ENCODE measurements around the gene ZP1.
"Not testable (repeated sequence)": the region's sequence is repeated elsewhere in the genome, so short reads cannot be mapped to it uniquely, and the experiment has no call there.

The ZP1 gene, protein sequence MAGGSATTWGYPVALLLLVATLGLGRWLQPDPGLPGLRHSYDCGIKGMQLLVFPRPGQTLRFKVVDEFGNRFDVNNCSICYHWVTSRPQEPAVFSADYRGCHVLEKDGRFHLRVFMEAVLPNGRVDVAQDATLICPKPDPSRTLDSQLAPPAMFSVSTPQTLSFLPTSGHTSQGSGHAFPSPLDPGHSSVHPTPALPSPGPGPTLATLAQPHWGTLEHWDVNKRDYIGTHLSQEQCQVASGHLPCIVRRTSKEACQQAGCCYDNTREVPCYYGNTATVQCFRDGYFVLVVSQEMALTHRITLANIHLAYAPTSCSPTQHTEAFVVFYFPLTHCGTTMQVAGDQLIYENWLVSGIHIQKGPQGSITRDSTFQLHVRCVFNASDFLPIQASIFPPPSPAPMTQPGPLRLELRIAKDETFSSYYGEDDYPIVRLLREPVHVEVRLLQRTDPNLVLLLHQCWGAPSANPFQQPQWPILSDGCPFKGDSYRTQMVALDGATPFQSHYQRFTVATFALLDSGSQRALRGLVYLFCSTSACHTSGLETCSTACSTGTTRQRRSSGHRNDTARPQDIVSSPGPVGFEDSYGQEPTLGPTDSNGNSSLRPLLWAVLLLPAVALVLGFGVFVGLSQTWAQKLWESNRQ

DNA sequence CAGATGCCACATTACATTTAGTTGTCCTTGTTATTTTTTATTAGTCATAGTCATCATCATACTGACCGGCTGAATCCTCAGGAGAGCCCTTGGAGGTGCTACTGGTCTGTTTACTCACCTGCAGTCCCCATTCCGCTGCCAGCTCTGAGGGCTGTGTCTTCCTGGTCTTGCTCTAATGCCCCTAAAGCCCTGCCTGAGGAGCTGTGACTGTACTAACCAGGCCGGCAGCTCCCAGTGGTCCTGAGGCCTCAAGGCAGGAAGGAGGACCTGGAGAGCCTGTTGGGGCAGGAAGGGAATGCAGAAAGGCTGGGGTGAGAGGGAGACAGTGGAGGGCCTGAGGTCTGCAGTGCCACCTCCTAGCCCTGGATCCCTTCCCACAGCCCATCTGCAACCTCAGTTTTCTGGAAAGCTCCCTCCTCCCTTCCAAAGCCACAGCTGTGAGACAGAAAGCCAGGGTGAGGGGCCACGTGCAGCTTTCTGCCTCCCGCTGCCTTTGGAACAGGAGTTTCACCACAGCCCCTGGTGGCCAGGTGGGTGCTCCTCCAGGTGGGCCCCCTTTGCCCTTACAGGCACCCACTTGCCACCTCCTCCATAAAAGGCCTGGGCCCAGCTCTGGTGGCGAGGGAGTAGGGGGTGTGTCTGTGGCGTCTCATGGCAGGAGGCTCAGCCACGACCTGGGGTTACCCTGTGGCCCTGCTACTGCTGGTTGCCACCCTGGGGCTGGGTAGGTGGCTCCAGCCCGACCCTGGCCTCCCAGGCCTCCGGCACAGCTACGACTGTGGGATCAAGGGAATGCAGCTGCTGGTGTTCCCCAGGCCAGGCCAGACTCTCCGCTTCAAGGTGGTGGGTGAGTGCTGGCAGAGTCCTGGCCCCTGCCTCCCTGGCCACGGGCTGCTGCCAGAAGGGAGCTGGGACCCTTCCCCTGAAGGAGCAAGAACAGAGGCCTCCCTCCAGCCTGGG lies at the start of gene ZP1:
TSS of gene ZP1 (plus strand) at position 632 of the 960 bp plus-strand sequence. CDS start at position 652, 20 bp downstream.
- no peak for DNase-seq (ENCODE audit: low read depth, low spot score)

DNA sequence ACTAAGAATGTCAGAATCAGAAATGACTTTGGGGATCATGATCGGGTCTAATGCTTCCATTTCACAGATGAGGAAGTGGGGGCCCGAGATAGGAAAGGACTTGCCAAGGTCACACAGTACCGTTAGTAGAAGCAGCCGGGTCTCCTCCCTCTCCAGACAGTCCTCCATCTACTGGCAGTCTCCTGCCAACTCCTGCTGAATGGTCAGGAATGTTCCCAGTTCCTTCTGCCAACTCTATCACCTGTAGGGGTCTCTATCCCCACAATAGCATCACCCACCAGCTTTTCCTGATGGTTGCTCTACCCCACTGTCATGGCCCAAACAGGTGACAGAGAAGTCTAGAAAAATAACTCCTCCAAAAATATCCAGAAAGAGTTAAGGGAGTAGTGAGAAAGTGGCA lies 49.3 kb upstream of the ZP1 start:
- no peak for DNase-seq (ENCODE audit: low read depth, low spot score)

DNA sequence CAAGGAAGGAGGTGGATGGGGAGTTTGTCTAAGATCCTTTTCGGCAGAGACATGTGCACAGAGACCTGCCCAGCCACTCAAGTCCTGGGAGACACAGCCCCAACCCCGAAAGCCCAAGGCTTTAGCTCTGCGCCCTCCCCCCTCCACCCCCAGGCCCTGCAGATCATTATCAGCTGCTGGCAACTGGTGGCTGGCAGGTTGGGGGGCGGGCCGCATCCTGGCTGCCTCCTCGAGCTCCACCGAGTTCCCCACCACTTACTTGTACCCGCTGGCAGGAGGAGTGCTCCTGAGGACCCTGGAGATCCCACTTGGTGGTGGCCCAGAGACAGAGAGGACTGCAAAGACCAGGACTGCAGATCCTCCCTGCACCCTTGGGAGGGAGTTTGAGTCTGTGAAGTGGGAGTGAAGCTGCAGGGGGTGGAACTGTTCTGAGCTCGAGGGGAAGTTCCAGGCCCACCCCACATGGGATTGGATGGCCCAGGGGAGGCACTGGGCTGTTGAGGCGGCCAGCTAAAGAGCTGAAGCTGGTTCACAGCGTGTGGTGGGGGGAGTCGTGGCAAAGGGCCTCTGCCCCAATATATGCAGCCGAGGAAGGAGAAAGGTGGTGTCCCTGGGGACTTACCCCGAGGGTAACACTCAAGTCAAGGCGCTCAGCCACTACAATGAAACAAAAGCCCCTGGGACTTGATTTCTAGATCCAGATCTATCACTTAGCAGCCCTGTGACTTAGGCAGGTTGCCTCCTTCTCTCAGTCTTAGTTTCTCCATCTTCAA lies 45.3 kb upstream of the ZP1 start:
- DNase-seq (ENCODE audit: low read depth, low spot score), result no peak

DNA sequence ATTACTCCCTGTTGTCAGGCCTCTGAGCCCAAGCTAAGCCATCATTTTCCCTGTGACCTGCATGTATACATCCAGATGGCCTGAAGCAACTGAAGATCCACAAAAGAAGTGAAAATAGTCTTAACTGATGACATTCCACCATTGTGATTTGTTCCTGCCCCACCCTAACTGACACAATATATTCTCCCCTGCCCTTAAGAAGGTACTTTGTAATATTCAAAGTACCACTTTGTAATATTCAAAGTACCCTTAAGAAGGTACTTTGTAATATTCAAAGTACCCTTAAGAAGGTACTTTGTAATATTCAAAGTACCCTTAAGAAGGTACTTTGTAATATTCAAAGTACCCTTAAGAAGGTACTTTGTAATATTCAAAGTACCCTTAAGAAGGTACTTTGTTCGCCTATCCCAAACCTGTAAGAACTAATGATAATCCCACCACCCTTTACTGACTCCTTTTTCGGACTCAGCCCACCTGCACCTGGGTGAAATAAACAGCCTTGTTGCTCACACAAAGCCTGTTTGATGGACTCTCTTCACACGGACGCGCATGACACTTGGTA lies 43.5 kb upstream of the ZP1 start:
- not testable (repeated sequence) for DNase-seq (ENCODE audit: low read depth, low spot score)

DNA sequence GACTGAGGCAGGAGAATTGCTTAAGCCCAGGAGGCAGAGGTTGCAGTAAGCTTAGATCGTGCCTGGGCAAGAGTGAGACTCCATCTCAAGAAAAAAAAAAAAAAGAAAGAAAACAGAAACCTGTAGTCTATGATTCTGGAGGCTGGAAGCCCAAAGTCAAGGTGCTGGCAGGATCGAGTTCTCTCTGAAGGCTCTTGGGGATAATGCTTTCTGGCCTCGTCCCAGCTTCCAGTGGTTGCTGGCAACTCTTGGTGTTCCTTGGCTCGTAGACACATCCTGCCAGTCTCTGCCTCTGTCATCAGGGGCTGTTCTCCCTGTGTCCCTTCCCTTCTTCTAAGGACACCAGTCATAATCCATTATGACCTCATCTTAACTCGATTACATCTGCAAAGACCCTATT lies 42.2 kb upstream of the ZP1 start:
- no peak for DNase-seq (ENCODE audit: low read depth, low spot score)

DNA sequence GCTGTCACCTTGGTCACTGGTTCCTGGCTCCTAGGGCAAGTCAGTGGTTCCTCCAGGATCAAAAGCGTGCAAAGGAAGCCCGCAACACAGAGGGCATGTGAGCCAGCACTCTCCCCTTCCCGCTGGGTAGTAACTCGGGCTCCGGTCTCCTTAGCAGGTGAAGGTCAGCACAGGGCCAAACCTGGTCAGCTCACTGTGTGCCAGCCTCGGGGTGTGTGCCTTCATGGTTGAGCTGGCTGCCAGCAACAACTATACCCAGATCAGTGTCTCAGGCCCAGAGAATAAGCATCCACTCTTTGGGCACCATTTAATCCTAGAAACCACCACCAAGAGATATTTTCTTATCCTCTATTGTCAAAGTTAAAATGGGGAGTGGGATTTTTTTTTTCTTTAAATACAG lies 41.6 kb upstream of the ZP1 start:
- no peak for DNase-seq (ENCODE audit: low read depth, low spot score)

DNA sequence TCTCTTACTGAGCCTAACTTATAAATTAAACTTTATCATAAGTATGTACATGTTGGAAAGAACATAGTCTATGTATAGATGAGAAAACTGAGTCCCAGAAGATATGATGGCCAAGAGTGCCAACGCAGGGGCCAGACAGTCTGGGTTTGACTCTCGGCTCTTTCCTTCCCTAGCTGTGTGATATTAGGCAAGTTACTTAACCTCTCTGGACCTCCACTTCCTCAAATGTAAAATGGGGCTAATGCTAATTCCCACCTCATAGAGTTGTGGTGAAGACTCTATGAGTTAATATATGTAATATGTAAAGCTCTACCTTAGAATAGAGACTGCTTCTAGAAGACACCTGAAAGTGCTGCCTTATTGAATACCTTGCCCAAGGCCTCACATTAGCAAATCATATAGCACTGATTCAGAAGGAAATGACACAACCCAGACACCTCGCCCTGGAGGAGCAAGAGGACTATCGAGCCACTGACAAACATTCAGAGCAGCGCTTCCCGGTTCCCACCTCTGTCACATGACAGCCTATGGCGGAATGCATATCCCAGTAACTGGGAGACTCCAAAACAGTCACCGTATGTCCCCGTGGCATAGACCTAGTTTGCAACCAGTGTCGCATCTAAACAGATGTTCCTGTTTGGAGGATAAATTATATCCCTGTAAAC lies 36.7 kb upstream of the ZP1 start:
- DNase-seq (ENCODE audit: low read depth, low spot score), result no peak

DNA sequence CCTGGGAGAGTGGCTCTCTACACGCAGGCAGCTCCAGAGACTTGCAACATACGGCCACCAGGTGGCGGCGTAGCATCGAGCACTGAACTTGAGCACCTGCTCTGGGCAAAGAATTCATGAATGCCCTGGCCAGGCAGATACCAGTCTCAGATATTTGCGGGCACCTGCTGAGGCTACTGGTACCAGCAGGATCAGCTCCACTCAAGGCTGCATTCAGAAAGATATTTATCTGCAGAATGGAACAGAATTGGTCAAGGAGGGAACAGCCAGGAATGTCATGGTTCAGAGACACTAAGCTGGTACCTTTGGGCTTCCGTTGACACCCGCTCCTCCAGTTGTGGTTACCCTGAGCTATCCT lies 36.2 kb upstream of the ZP1 start:
- no peak for DNase-seq (ENCODE audit: low read depth, low spot score)

DNA sequence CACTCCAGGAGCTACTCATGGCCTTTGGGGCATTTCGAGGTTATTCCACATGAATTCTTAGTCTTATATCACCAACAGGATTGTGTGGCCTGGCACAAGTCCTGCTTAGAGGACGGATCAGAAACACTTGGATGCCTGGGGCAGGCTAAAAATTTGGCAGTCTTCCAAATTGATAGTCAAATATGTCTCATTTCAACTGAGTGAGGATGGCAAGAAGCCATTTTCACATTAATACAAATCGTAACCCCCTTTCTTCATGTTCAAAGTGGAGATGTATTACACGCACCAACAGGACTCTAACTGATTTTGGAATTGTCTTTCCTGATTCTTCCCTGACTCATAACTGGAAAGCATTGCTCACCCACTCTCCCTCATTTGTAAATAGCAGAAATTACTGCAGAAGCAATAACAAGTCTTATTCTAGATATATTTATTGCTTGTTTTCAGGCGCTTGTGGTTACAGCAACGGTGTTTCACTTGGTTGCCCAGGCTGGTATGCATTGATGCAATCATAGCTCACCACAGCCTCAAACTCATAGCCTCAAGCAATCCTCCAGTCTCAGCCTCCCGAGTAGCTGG lies 35.8 kb upstream of the ZP1 start:
- no peak for DNase-seq (ENCODE audit: low read depth, low spot score)

DNA sequence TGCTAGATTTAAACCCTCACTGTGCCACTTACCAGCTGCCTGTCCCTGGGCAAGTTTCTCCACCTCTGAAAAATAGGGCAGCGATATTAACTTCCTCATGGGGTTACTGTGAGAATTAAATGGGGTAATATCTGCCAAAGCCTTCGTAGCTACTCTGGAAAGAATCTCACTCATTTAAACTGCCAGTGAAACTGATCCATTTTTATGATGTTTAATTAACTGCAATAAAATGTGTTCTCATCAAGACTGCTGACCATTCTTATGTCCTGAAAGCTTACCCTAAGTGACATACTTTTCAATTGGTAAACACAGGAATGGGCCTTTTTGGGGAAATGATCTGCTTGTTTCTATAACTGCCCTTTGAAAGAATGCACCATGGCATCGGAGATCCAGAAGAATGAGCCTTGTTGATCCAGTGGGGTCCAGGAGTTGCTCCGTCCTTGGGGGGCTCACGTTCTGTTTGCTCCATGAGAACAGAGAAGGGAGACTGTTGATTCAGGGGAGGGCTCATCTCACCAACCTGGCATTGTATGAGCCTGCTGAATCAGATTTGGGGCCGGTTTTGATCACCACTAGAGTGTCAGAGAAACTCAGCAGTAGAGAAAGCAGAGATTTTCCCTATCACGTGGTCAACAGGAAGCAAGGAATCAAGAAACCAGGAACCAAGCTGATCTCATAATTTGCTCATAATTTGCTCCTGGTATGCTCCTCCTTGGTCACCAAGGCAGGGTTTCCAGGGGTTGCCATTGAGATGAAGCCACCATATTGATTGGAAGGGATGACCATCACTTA lies 32.4 kb upstream of the ZP1 start:
- no peak for DNase-seq (ENCODE audit: low read depth, low spot score)

DNA sequence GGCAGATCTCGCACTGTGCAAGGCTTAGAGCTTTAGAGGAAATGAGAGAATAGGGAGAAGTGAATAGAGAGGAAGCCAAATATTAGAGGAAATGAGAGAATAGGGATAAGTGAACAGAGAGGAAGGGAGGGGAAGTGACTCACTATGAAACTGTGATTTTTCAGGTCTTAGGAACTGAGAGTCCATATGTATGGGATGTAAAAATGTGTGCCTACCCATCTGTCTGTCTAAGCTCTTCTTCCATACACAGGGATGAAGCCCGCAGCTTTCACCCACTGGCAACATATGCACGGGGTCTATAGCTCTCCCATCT lies 31.9 kb upstream of the ZP1 start:
- no peak for DNase-seq (ENCODE audit: low read depth, low spot score)

DNA sequence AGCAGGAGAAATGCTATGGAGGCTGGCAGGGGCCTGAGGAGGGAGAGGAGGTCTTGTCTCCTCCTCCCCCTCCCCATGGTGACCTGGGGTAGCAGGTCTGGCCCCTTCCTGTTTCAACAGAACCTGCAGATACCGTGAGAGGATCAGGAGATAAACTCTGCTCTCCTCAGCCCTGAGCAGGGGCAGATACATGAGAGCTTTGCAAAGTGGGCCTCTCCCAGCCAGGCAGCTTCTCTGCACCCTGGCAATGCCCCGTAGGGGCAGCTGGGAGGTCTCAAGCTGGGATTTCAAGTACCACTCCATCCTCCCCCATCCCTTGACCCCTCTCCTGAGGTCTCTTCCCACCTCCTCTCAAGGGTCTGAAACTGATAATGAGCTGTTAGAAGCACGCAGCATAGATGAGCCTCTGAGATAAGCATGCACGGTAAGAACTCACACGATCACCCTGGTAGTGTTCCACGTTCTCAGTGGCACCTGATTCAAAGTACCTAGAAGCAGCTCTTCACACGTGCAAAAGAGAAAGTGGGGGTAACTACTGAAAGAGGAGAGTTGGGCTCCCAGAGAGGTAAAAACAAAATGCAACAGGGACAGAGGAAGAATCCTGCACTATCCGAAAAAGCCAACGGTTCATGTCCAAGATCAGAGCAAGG lies 30.4 kb upstream of the ZP1 start:
- DNase-seq (ENCODE audit: low read depth, low spot score), result no peak

DNA sequence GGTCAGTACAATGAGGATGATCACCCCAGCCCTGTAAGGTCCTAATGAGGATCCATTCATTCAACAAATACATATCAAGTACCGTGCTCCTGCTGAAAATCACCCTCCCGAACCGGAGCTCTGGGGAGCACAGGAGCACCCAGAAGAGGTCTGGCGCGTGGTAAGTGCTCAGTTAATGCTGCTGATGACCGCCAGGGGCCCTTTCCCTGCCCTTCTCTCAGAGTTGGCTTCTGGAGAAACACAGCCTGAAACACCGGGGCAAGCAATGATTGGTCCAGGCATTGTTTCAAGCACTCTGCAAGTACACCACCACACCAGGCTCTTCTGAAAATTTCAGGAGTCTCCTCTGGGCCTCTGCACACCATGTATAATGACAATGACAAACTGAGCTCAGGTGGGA lies 29.2 kb upstream of the ZP1 start:
- no peak for DNase-seq (ENCODE audit: low read depth, low spot score)

DNA sequence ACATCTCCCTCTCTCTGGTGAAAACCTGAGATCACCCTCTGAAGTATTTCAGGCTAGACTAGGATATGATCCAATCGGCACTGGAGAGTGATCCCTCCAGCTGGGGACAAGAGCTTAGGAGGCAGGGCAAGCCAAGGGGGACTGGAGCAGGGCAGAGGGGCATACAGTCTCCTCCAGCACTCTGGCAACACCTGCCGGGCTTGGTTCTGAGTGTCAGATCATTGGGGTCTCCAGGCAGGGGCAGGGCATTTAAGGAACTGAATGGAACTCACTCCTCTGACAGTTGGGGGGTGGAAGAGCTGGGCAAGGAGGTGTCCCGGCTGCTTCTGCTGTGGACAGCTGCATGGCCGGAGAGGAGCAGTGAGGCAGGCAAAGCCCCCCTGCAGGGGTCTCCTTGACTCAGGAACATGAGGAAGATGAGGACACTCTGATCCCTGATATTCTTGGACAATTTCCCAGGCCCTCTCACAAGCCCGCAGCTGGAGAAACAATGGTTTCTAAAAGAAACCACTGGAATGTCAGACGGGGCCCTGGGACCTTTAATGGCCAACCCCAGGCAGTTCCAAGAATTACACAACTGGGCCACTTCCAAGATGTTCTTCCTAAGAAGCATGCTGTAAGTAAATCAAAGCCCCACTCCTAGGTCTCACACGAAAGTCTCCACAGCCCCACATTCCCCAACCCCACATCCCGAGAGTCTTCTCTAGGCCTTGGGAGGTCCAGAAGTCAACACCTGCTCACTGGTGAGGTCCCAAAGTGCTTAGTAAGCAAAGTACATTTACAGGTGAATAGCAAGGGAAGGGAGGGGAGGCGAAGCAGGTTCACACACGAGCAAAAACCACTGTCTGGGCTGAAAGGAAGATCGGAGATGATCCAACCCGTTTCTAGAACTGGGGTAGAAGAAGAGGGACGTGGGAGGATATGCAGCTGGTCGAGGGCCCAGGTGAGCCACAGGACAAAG lies 26.6 kb upstream of the ZP1 start:
- peak; percentile 97 for DNase-seq (ENCODE audit: low read depth, low spot score)

DNA sequence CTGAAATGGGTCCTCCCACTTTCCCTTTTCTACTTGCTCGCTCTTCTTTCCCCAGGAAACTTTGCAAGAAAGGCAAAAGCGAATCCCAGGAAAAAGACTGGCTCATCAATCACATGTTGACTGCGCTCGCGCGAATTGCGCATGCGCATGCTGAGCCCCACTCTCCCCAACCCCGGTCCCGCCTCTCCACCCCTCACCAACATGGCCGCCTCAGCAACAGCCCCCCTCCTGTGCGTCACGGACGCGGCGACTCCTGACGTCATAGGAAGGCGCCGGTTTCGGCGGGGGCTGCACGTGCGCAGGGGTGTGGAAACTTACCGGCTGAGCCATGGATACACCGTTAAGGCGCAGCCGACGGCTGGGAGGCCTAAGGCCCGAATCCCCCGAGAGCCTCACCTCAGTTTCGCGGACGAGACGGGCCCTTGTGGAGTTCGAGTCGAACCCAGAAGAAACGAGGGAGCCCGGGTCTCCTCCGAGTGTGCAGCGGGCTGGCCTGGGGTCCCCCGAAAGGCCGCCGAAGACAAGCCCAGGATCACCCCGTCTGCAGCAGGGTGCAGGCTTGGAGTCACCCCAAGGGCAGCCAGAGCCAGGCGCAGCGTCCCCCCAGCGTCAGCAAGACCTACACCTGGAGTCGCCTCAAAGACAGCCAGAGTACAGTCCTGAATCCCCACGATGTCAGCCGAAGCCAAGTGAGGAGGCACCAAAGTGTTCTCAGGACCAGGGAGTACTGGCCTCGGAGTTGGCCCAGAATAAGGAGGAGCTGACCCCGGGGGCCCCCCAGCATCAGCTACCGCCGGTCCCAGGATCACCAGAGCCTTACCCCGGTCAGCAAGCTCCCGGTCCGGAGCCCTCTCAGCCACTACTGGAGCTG lies 25.3 kb upstream of the ZP1 start, which contains the start of gene CCDC86:
TSS of gene CCDC86 (plus strand) at position 317 of the 871 bp plus-strand sequence. CDS start at position 329, 12 bp downstream.
- DNase-seq (ENCODE audit: low read depth, low spot score), result peak; percentile 95

DNA sequence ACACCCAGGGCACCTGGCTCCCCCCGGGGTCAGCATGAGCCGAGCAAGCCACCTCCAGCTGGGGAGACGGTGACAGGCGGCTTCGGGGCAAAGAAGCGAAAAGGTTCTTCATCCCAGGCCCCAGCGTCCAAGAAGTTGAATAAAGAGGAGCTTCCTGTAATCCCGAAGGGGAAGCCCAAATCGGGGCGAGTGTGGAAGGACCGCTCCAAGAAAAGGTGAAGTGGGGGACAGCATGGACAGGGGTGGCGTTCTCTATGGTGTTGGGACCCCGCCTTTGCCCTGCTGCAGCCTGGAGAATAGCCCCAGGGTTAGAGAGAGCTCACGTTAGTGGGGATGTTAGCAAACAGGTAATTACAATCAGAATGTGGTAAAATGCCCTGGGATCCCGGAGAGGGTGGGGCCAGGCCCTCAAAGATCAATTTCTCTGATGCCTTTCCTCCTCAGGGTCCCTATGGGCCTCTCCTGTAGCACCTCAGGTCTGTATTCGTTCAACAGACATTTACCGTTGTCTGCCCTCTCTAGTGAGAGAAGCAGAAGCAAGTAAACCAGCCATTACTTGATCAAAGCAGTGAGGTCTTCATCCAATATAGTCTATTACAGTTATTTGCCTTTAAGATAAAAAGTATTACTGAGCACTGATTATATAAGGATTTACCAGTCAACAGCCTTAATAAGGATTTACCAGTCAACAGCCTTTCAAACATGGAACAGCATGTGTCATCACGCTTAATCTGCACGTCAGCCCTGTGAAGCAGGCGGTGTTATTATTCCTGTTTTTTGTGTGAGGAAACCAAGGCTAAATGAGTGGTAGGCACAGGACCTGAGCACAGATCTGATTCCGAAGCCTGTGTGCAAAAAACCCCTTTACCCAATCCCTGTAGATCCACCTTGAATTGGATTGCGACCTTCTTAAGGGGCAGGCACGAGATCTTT lies 24.4 kb upstream of the ZP1 start:
- no peak for DNase-seq (ENCODE audit: low read depth, low spot score)
